Measurements from ENCODE around the gene RALY.

GRCh38 chr20:34069341-34070078, 75.8 kb downstream of the RALY start:
- TF ChIP-seq CTCF (IDR thresholded peaks at IDR 0.05 in 2 of 3, conservative IDR thresholded peaks at IDR 0.05 in 1 of 3; ENCODE audit: control insufficient read depth in 2 of 3, extremely low read depth in 1 of 3, insufficient read depth in 1 of 3, low read depth in 3 of 3, low read length in 3 of 3) (peak; percentile 76 to 86 (median 78)), IKZF1 (conservative IDR thresholded peaks at IDR 0.05) (no peak), KDM1A (IDR thresholded peaks at IDR 0.05; ENCODE audit: borderline replicate concordance) (no peak), EZH2 (IDR thresholded peaks at IDR 0.05; ENCODE audit: borderline replicate concordance, control insufficient read depth, low read depth, low read length) (no peak), CHD4 (IDR thresholded peaks at IDR 0.05) (no peak), SMC3 (IDR thresholded peaks at IDR 0.05; ENCODE audit: borderline replicate concordance, low read length) (peak; percentile 78), BHLHE40 (IDR thresholded peaks at IDR 0.05; ENCODE audit: borderline replicate concordance in 1 of 2, low read depth in 2 of 2, low read length in 1 of 2) (no peak), SP1 (IDR thresholded peaks at IDR 0.05; ENCODE audit: low read depth, low read length) (no peak), MTA3 (IDR thresholded peaks at IDR 0.05; ENCODE audit: borderline replicate concordance, low read length) (no peak), ELK1 (IDR thresholded peaks at IDR 0.05; ENCODE audit: low read depth, low read length) (no peak), PML (IDR thresholded peaks at IDR 0.05; ENCODE audit: low read length) (no peak)

Data from GM12878 (cell line).